ENCODE results near the gene TMCO4. TPM values are rescaled to one million over a fixed set of nuclear protein-coding genes. Genes with fewer than 3 reads are reported as not detected.

TMCO4 gene
- total RNA-seq, 1 experiment from 2014 or later = 19.7 TPM

DNA sequence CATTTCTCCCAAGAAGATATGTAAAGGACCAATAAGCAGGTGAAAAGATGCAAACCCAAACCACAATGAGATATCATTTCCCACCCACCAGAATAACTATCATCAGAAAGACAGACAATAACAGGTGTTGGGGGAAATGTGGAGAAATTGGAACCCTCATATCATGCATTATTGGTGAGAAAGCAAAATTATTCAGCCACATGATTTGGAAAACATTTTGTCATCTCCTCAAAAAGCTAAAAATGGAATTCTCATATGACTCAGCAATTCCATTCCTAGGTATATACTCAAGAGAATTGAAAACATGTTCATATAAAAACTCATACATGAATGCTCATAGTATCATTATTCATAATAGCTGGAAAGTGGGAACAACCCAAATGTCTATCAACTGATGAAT lies 40.5 kb upstream of the TMCO4 start:
- no peak overlapping the region for H3K27ac ChIP-seq (ENCODE audit: low read length)
- H3K4me2 ChIP-seq (ENCODE audit: low read length) = no peak overlapping the region
- no peaks in the 10 kb centered on the region for H3K27me3 ChIP-seq (ENCODE audit: low read length)
- ChIA-PET POLR2A (ENCODE audit: unreplicated experiment) (interaction anchor here (0.6 kb wide), 1 partner anchor 9 kb away, joined by 3 read pairs; no protein-coding TSS in a partner anchor), CTCF (no interaction called here)
- no peak overlapping the region for H3K4me3 ChIP-seq (ENCODE audit: low read length)
- H3K79me2 ChIP-seq (ENCODE audit: low read length) = no peaks in the 10 kb centered on the region
- H4K20me1 ChIP-seq (ENCODE audit: low read length) = no peaks in the 10 kb centered on the region
- DNase-seq = no peak
- intact Hi-C loops (cut with micrococcal nuclease) = no loop called here
- H3K4me1 ChIP-seq (ENCODE audit: insufficient read depth, low read length) = no peaks in the 10 kb centered on the region
- H3K9me2 ChIP-seq (replicated peaks; ENCODE audit: low read length) = no peaks in the 10 kb centered on the region
- H3K36me3 ChIP-seq (ENCODE audit: low read depth, low read length) = no peaks in the 10 kb centered on the region
- H3F3A ChIP-seq (ENCODE audit: low read length, unreplicated experiment) = no peaks in the 10 kb centered on the region
- BruUV-seq (replicated peaks) = no TSS peak
- no peak for ATAC-seq
- TF ChIP-seq, protein P1, sequence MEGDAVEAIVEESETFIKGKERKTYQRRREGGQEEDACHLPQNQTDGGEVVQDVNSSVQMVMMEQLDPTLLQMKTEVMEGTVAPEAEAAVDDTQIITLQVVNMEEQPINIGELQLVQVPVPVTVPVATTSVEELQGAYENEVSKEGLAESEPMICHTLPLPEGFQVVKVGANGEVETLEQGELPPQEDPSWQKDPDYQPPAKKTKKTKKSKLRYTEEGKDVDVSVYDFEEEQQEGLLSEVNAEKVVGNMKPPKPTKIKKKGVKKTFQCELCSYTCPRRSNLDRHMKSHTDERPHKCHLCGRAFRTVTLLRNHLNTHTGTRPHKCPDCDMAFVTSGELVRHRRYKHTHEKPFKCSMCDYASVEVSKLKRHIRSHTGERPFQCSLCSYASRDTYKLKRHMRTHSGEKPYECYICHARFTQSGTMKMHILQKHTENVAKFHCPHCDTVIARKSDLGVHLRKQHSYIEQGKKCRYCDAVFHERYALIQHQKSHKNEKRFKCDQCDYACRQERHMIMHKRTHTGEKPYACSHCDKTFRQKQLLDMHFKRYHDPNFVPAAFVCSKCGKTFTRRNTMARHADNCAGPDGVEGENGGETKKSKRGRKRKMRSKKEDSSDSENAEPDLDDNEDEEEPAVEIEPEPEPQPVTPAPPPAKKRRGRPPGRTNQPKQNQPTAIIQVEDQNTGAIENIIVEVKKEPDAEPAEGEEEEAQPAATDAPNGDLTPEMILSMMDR (conservative IDR thresholded peaks at IDR 0.05; ENCODE audit: low read depth, low read length) = no peak
- TF ChIP-seq EZH2phosphoT487 (IDR thresholded peaks at IDR 0.05; ENCODE audit: borderline replicate concordance, low read length) = no peak
- no peak for TF ChIP-seq EZH2 (IDR thresholded peaks at IDR 0.05; ENCODE audit: low read length, unreplicated experiment)
- no peak overlapping the region for H2AFZ ChIP-seq (ENCODE audit: low read length)
- H3K9ac ChIP-seq (ENCODE audit: low read length) = no peak overlapping the region
- H3K9me3 ChIP-seq (ENCODE audit: low read length) = no peaks in the 10 kb centered on the region

DNA sequence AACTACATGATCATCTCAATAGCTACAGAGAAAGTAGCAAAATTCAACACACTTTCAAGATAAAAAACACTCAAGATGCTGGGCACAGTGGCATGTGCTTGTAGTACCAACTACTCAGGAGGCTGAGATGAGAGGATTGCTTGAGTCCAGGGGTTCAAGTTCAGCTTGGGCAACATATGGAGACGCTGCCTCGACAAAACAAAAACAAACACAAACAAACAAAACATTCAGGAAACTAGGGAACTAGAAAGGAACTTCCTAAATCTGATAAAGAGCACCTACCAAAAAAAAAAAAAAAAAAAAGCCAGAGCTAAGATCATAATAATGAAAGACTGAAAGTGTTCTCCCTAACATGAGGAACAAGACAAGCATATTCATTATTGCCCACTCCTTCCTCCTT lies 38.1 kb upstream of the TMCO4 start:
- Histone ChIP-seq H3K36me3 (ENCODE audit: low read depth, low read length) (no peaks in the 10 kb centered on the region), H3F3A (ENCODE audit: low read length, unreplicated experiment) (no peaks in the 10 kb centered on the region), H2AFZ (ENCODE audit: low read length) (no peak overlapping the region), H3K9me3 (ENCODE audit: low read length) (no peaks in the 10 kb centered on the region), H3K4me2 (ENCODE audit: low read length) (no peak overlapping the region), H3K9ac (ENCODE audit: low read length) (no peak overlapping the region), H3K27me3 (ENCODE audit: low read length) (no peaks in the 10 kb centered on the region), H3K79me2 (ENCODE audit: low read length) (no peaks in the 10 kb centered on the region), H3K4me1 (ENCODE audit: insufficient read depth, low read length) (no peaks in the 10 kb centered on the region), H3K9me2 (replicated peaks; ENCODE audit: low read length) (no peaks in the 10 kb centered on the region), H3K4me3 (ENCODE audit: low read length) (no peak overlapping the region), H4K20me1 (ENCODE audit: low read length) (no peaks in the 10 kb centered on the region), H3K27ac (ENCODE audit: low read length) (no peak overlapping the region)
- no peak for DNase-seq
- CTCF ChIA-PET = no interaction called here
- POLR2A ChIA-PET (ENCODE audit: unreplicated experiment) = interaction anchor here (0.5 kb wide), 1 partner anchor 44 kb away, joined by 3 read pairs; the partner anchor contains the start of gene OTUD3
- no peak for TF ChIP-seq EZH2 (IDR thresholded peaks at IDR 0.05; ENCODE audit: low read length, unreplicated experiment)
- ATAC-seq = no peak
- intact Hi-C loops (cut with micrococcal nuclease) = no loop called here
- no TSS peak for BruUV-seq (replicated peaks)

DNA sequence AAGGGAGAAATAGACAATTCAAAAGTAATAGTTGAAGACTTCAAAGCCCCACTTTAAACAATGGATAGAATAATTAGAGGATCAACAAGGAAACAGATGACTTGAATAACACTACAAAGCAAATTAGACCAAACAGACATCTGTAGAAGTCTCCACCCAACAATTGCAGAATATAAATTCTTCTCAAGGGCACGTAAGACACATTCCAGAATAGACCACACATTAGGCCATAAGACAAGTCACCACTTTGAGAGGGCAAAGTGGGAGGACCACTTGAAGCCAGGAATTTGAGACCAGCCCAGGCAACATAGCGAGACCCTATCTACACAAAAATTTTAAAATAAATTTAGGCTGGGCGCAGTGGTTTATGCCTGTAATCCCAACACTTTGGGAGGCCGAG lies 35.9 kb upstream of the TMCO4 start:
- ChIA-PET POLR2A (ENCODE audit: unreplicated experiment) (no interaction called here), CTCF (no interaction called here)
- Histone ChIP-seq H3K4me3 (ENCODE audit: low read length) (no peak overlapping the region), H3K36me3 (ENCODE audit: low read depth, low read length) (no peaks in the 10 kb centered on the region), H3K79me2 (ENCODE audit: low read length) (no peaks in the 10 kb centered on the region), H3K4me2 (ENCODE audit: low read length) (no peak overlapping the region), H3K27ac (ENCODE audit: low read length) (no peak overlapping the region), H3K4me1 (ENCODE audit: insufficient read depth, low read length) (no peaks in the 10 kb centered on the region), H3K27me3 (ENCODE audit: low read length) (no peaks in the 10 kb centered on the region), H3K9me3 (ENCODE audit: low read length) (no peaks in the 10 kb centered on the region), H2AFZ (ENCODE audit: low read length) (no peak overlapping the region), H3K9ac (ENCODE audit: low read length) (no peak overlapping the region), H3F3A (ENCODE audit: low read length, unreplicated experiment) (no peaks in the 10 kb centered on the region), H4K20me1 (ENCODE audit: low read length) (no peaks in the 10 kb centered on the region), H3K9me2 (replicated peaks; ENCODE audit: low read length) (no peaks in the 10 kb centered on the region)
- no peak for DNase-seq
- intact Hi-C loops (cut with micrococcal nuclease) = no loop called here
- TF ChIP-seq, protein P1 (conservative IDR thresholded peaks at IDR 0.05; ENCODE audit: low read depth, low read length) = no peak
- no peak for TF ChIP-seq EZH2 (IDR thresholded peaks at IDR 0.05; ENCODE audit: low read length, unreplicated experiment)
- TF ChIP-seq EZH2phosphoT487 (IDR thresholded peaks at IDR 0.05; ENCODE audit: borderline replicate concordance, low read length) = no peak
- no peak for ATAC-seq
- BruUV-seq (replicated peaks) = no TSS peak
